PFSK-1 (cell line): Measurements from ENCODE around the gene ITGAD.

Experiments used
- FOXP2 ChIP-seq: optimal IDR thresholded peaks from 2 replicates; pipeline ENCODE3; 2011; ENCODE audit warnings: borderline replicate concordance, control low read depth, inconsistent platforms; ENCODE audit not compliant: insufficient read depth; ENCODE audit errors: extremely low read length, extremely low read depth
- POLR2AphosphoS5 ChIP-seq: IDR thresholded peaks from 2 replicates; pipeline ENCODE4 v1.6.1; 2012; ENCODE audit warnings: low read depth, mild to moderate bottlenecking, control low read depth, low read length, moderate library complexity
- REST ChIP-seq, 2 experiments: IDR thresholded peaks; 2 replicates each; pipeline versions ENCODE4 v1.6.1 to v1.8.0; 2011 to 2012; ENCODE audit warnings: low read depth in 2 of 2, low read length in 2 of 2, control low read depth in 1 of 2, inconsistent platforms in 1 of 2, mild to moderate bottlenecking in 1 of 2, moderate library complexity in 1 of 2; ENCODE audit not compliant: insufficient read depth in 1 of 2
- SIN3A ChIP-seq: IDR thresholded peaks from 2 replicates; pipeline ENCODE4 v1.6.1; 2012; ENCODE audit warnings: mild to moderate bottlenecking, low read length, moderate library complexity, borderline replicate concordance; ENCODE audit not compliant: insufficient read depth
- TAF1 ChIP-seq: IDR thresholded peaks from 2 replicates; pipeline ENCODE4 v1.6.1; 2012; ENCODE audit warnings: low read length, control low read depth, borderline replicate concordance; ENCODE audit not compliant: insufficient read depth

- TF ChIP-seq POLR2AphosphoS5 (no peak), TAF1 (no peak), REST (IDR thresholded peaks at IDR 0.05; ENCODE audit: insufficient read depth in 1 of 2, low read depth in 2 of 2, low read length in 2 of 2) (no peak), FOXP2 (no peak), SIN3A (no peak)
Measured at GRCh38 chr16:31371619-31372484, 21.3 kb upstream of the ITGAD start.
